HEK293 (cell line): ENCODE measurements around the gene CDIPT.

Source experiments
- CTCF ChIA-PET: fragments of 350-600 bp; formaldehyde crosslinking; extraction: SDS; loops from one replicate; lab custom pipeline; 2021; ENCODE audit warnings: antibody characterized with exemption; lab: Yijun Ruan, JAX
- POLR2A ChIA-PET: fragments of 300-600 bp; formaldehyde crosslinking; extraction: SDS; loops from one replicate; lab custom pipeline; 2020; ENCODE audit warnings: antibody characterized with exemption, inconsistent platforms; lab: Yijun Ruan, JAX
- H3K27ac ChIP-seq: fragments of 200-500 bp; sonication (Bioruptor generic); 2 replicates; pipeline ENCODE4 v1.5.1; 2014; ENCODE audit warnings: low read depth, low read length, control low read depth, inconsistent platforms; ENCODE audit errors: extremely low read depth
- H3K36me3 ChIP-seq, 2 experiments: fragments of 200-500 bp in 1 of 2; sonication (Bioruptor generic) in 1 of 2; 1 replicate in 1 of 2; 2 replicates in 1 of 2; pipeline ENCODE4 v1.5.1; 2014 to 2017; ENCODE audit warnings: inconsistent platforms in 2 of 2, low read length in 2 of 2; ENCODE audit not compliant: control insufficient read depth in 2 of 2, insufficient read depth in 1 of 2
- H3K4me1 ChIP-seq: fragments of 200-500 bp; sonication (Bioruptor generic); 2 replicates; pipeline ENCODE4 v1.5.1; 2014; ENCODE audit warnings: mild to moderate bottlenecking, low read length, inconsistent platforms; ENCODE audit not compliant: control insufficient read depth, insufficient read depth
- H3K4me3 ChIP-seq: 2 replicates; pipeline ENCODE4 v1.5.1; 2011; ENCODE audit warnings: low read depth, mild to moderate bottlenecking, control low read depth, low read length, moderate library complexity
- H3K9me3 ChIP-seq: fragments of 200-500 bp; sonication (Bioruptor generic); 2 replicates; pipeline ENCODE4 v1.5.1; 2014; ENCODE audit warnings: low read depth, low read length, inconsistent platforms; ENCODE audit not compliant: control insufficient read depth, insufficient read depth
- GLIS2 ChIP-seq: fragments of 450-650 bp; formaldehyde crosslinking; IDR thresholded peaks from 2 replicates; pipeline ENCODE4 v1.5.1; 2016; ENCODE audit warnings: missing biosample characterization, missing genetic modification characterization
- KLF1 ChIP-seq: fragments of 450-650 bp; formaldehyde crosslinking; IDR thresholded peaks from 2 replicates; pipeline ENCODE4 v1.5.1; 2016; ENCODE audit warnings: missing biosample characterization, missing genetic modification characterization
- YY1 ChIP-seq: fragments of 450-650 bp; formaldehyde crosslinking; IDR thresholded peaks from 2 replicates; pipeline ENCODE4 v1.5.1; 2018; ENCODE audit warnings: missing biosample characterization, missing genetic modification characterization
- ZBTB17 ChIP-seq: fragments of 450-650 bp; formaldehyde crosslinking; IDR thresholded peaks from 2 replicates; pipeline ENCODE4 v1.5.1; 2016; ENCODE audit warnings: missing biosample characterization, missing genetic modification characterization
- ZBTB20 ChIP-seq: fragments of 450-650 bp; formaldehyde crosslinking; IDR thresholded peaks from 2 replicates; pipeline ENCODE4 v1.5.1; 2016; ENCODE audit warnings: missing biosample characterization, missing genetic modification characterization
- ZNF184 ChIP-seq: fragments of 450-650 bp; IDR thresholded peaks from 2 replicates; pipeline ENCODE4 v1.5.1; 2018; ENCODE audit warnings: missing biosample characterization, mild to moderate bottlenecking, missing genetic modification characterization
- ZNF341 ChIP-seq: fragments of 450-650 bp; formaldehyde crosslinking; IDR thresholded peaks from 2 replicates; pipeline ENCODE4; 2016; ENCODE audit warnings: low read depth, missing biosample characterization, missing genetic modification characterization
- ZNF48 ChIP-seq: fragments of 450-650 bp; formaldehyde crosslinking; IDR thresholded peaks from 2 replicates; pipeline ENCODE4 v1.5.1; 2016; ENCODE audit warnings: missing biosample characterization, missing genetic modification characterization
- ZNF549 ChIP-seq: fragments of 450-650 bp; IDR thresholded peaks from 2 replicates; pipeline ENCODE4 v1.5.1; 2018; ENCODE audit warnings: missing biosample characterization, missing genetic modification characterization, mild to moderate bottlenecking, inconsistent platforms, moderate library complexity
- ZNF585B ChIP-seq: fragments of 450-650 bp; formaldehyde crosslinking; IDR thresholded peaks from 2 replicates; pipeline ENCODE4 v1.5.1; 2016; ENCODE audit warnings: missing biosample characterization, missing genetic modification characterization
- ZNF677 ChIP-seq: fragments of 450-650 bp; IDR thresholded peaks from 2 replicates; pipeline ENCODE4 v1.5.0; 2018; ENCODE audit warnings: missing biosample characterization, mild to moderate bottlenecking, missing genetic modification characterization, moderate library complexity
- TF ChIP-seq, protein P1 (sequence below): fragments of 450-650 bp; formaldehyde crosslinking; IDR thresholded peaks from 2 replicates; pipeline ENCODE4 v1.5.1; 2016; ENCODE audit warnings: missing biosample characterization, missing genetic modification characterization
- TF ChIP-seq, protein P2 (sequence below): fragments of 450-650 bp; formaldehyde crosslinking; IDR thresholded peaks from 2 replicates; pipeline ENCODE4 v1.5.1; 2017; ENCODE audit warnings: missing biosample characterization, missing genetic modification characterization
- TF ChIP-seq, protein P3 (sequence below): fragments of 450-650 bp; formaldehyde crosslinking; conservative IDR thresholded peaks from 2 replicates; pipeline ENCODE4 v1.5.1; 2016; ENCODE audit warnings: low read depth, missing biosample characterization, missing genetic modification characterization
- TF ChIP-seq, protein P4 (sequence below): fragments of 450-650 bp; formaldehyde crosslinking; IDR thresholded peaks from 2 replicates; pipeline ENCODE4 v1.5.1; 2016; ENCODE audit warnings: missing biosample characterization, missing genetic modification characterization
- TF ChIP-seq, protein P5 (sequence below): fragments of 450-650 bp; formaldehyde crosslinking; optimal IDR thresholded peaks from 2 replicates; pipeline ENCODE3; 2016; ENCODE audit warnings: missing biosample characterization, mild to moderate bottlenecking, missing genetic modification characterization
- TF ChIP-seq, protein P6 (sequence below): fragments of 450-650 bp; formaldehyde crosslinking; IDR thresholded peaks from 2 replicates; pipeline ENCODE4 v1.5.1; 2016; ENCODE audit warnings: missing biosample characterization, missing genetic modification characterization

Gene CDIPT

DNA sequence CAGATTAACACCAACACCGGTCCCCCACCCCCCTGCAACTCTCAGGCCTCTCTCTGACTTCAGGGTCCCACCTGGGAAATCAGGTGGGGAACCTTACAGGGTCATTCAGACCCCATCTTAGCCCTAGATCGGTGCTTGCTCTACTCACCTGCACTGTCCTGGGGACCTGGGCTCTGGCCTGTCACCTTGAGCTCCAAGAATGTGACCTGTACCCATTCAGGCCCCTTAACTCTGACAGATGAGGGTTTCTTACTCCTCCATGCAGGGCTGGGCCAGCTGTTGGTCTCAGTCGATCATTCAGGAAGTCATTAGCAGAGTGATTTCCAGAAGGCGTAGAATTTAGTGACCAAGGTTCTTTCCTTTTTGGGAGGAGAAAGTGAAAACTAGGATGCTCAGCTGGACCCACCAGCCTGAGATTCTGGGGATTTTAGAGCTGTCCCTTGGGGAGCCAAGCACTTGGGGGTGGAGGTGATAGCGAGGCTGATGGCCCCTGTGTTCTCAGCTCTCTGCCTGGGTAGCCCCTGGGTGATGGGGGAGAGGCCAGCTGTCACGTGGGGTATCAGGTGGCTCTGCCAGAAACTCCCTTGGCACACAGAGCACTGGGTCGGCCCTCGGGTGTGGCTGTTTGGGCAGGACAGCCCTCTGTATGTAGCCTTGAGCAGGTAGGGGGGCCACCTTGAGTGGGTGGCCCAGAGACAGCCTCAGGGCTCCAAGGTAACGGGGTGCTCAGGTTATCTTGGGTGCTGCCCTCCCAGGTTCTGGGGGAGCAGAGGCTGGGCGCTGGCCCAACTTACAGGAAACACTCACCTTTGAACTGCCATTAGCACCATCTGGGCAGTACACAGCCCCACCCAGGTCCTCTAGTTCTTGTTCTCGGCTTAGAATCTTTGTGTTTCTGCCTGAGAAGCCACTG, 42.0 kb downstream of the CDIPT start:
- Histone ChIP-seq H3K4me1 (peaks cover 13% of the 10 kb centered on the region; the same call in 1 of the 2 replicates), H3K36me3 (peaks cover 24 to 35% of the 10 kb centered on the region in 2 experiments), H3K4me3 (peak overlapping the region; percentile 40), H3K27ac (no peak overlapping the region), H3K9me3 (no peaks in the 10 kb centered on the region)
- CTCF ChIA-PET: interaction anchor here (1.2 to 7.2 kb wide), 5 partner anchors 22 to 211 kb away, joined by 3 to 74 read pairs (median 6); partner anchors contain the start of gene TLCD3B
- POLR2A ChIA-PET: interaction anchor here (1.0 to 7.5 kb wide), 10 partner anchors 9 to 211 kb away, joined by 3 to 106 read pairs (median 6); partner anchors contain the start of genes HIRIP3, INO80E and MAZ
- TF ChIP-seq KLF1 (tag by site-specific recombination): peak; percentile 77
- no peak for TF ChIP-seq ZNF549 (tag by site-specific recombination)
- TF ChIP-seq GLIS2 (tag by site-specific recombination): peak; percentile 36; the same call in 1 of the 2 replicates

DNA sequence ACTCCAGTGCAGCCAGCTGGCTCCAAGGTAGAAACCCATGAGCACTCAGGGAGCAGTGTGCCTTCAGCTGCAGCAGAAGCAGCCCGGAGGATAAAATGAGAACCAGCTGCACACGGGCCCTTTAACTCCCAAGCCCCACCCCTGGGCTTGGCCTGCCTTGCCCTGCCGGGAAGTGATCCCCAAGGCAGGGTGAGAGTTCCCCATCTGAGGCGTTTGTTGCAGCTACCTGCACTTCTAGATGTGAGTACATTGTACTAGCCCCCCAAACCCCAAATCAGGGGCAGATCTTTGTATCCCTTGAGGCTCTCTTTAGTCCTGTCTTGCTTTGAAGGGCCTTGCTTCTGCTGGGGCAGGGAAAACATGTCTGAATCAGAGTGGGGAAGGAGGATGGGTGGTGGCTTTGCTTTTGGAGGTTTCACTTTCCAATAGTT, 42.7 kb downstream of the CDIPT start, which contains the start of gene MVP:
MVP (plus strand) TSS at position 192 of the 431 bp plus-strand sequence. CDS start 10,088 bp downstream, outside the sequence.
- Histone ChIP-seq H3K4me1 (peaks cover 15% of the 10 kb centered on the region), H3K4me3 (peak within 1 kb of the TSS; percentile 40), H3K9me3 (no peaks in the 10 kb centered on the region), H3K27ac (no peak within 1 kb of the TSS), H3K36me3 (peaks cover 24 to 35% of the 10 kb centered on the region in 2 experiments)
- ChIA-PET POLR2A (interaction anchor here (1.0 to 7.5 kb wide), 10 partner anchors 8 to 201 kb away, joined by 3 to 106 read pairs (median 6); partner anchors contain the start of genes ASPHD1, HIRIP3, MAZ and SEZ6L2), CTCF (interaction anchor here (0.9 to 7.2 kb wide), 7 partner anchors 12 to 1165 kb away, joined by 3 to 74 read pairs (median 6); partner anchors contain the start of gene HSD3B7)
- TF ChIP-seq, protein P1, sequence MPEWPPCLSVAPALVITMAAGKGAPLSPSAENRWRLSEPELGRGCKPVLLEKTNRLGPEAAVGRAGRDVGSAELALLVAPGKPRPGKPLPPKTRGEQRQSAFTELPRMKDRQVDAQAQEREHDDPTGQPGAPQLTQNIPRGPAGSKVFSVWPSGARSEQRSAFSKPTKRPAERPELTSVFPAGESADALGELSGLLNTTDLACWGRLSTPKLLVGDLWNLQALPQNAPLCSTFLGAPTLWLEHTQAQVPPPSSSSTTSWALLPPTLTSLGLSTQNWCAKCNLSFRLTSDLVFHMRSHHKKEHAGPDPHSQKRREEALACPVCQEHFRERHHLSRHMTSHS (tag by site-specific recombination): no peak
- TF ChIP-seq, protein P2, sequence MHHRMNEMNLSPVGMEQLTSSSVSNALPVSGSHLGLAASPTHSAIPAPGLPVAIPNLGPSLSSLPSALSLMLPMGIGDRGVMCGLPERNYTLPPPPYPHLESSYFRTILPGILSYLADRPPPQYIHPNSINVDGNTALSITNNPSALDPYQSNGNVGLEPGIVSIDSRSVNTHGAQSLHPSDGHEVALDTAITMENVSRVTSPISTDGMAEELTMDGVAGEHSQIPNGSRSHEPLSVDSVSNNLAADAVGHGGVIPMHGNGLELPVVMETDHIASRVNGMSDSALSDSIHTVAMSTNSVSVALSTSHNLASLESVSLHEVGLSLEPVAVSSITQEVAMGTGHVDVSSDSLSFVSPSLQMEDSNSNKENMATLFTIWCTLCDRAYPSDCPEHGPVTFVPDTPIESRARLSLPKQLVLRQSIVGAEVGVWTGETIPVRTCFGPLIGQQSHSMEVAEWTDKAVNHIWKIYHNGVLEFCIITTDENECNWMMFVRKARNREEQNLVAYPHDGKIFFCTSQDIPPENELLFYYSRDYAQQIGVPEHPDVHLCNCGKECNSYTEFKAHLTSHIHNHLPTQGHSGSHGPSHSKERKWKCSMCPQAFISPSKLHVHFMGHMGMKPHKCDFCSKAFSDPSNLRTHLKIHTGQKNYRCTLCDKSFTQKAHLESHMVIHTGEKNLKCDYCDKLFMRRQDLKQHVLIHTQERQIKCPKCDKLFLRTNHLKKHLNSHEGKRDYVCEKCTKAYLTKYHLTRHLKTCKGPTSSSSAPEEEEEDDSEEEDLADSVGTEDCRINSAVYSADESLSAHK (tag by site-specific recombination): no peak
- TF ChIP-seq, protein P3, sequence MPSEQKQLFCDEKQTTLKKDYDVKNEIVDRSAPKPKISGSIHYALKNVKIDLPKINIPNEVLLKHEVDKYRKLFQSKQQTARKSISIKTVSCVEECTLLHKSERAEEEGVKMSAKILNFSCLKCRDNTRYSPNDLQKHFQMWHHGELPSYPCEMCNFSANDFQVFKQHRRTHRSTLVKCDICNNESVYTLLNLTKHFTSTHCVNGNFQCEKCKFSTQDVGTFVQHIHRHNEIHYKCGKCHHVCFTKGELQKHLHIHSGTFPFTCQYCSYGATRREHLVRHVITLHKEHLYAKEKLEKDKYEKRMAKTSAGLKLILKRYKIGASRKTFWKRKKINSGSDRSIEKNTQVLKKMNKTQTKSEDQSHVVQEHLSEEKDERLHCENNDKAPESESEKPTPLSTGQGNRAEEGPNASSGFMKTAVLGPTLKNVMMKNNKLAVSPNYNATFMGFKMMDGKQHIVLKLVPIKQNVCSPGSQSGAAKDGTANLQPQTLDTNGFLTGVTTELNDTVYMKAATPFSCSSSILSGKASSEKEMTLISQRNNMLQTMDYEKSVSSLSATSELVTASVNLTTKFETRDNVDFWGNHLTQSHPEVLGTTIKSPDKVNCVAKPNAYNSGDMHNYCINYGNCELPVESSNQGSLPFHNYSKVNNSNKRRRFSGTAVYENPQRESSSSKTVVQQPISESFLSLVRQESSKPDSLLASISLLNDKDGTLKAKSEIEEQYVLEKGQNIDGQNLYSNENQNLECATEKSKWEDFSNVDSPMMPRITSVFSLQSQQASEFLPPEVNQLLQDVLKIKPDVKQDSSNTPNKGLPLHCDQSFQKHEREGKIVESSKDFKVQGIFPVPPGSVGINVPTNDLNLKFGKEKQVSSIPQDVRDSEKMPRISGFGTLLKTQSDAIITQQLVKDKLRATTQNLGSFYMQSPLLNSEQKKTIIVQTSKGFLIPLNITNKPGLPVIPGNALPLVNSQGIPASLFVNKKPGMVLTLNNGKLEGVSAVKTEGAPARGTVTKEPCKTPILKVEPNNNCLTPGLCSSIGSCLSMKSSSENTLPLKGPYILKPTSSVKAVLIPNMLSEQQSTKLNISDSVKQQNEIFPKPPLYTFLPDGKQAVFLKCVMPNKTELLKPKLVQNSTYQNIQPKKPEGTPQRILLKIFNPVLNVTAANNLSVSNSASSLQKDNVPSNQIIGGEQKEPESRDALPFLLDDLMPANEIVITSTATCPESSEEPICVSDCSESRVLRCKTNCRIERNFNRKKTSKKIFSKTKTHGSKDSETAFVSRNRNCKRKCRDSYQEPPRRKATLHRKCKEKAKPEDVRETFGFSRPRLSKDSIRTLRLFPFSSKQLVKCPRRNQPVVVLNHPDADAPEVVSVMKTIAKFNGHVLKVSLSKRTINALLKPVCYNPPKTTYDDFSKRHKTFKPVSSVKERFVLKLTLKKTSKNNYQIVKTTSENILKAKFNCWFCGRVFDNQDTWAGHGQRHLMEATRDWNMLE (tag by site-specific recombination): no peak
- TF ChIP-seq, protein P4, sequence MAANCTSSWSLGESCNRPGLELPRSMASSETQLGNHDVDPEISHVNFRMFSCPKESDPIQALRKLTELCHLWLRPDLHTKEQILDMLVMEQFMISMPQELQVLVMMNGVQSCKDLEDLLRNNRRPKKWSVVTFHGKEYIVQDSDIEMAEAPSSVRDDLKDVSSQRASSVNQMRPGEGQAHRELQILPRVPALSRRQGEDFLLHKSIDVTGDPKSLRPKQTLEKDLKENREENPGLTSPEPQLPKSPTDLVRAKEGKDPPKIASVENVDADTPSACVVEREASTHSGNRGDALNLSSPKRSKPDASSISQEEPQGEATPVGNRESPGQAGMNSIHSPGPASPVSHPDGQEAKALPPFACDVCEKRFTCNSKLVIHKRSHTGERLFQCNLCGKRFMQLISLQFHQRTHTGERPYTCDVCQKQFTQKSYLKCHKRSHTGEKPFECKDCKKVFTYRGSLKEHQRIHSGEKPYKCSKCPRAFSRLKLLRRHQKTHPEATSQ (tag by site-specific recombination): no peak
- TF ChIP-seq ZBTB17 (tag by site-specific recombination) (no peak), ZNF48 (no peak), ZBTB20 (tag by site-specific recombination) (no peak), YY1 (tag by site-specific recombination) (no peak), ZNF585B (tag by site-specific recombination) (no peak), ZNF341 (tag by site-specific recombination) (no peak), ZNF184 (no peak), ZNF677 (tag by site-specific recombination) (no peak)
- TF ChIP-seq, protein P5, sequence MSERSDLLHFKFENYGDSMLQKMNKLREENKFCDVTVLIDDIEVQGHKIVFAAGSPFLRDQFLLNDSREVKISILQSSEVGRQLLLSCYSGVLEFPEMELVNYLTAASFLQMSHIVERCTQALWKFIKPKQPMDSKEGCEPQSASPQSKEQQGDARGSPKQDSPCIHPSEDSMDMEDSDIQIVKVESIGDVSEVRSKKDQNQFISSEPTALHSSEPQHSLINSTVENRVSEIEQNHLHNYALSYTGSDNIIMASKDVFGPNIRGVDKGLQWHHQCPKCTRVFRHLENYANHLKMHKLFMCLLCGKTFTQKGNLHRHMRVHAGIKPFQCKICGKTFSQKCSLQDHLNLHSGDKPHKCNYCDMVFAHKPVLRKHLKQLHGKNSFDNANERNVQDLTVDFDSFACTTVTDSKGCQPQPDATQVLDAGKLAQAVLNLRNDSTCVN (tag by site-specific recombination): no peak
- TF ChIP-seq, protein P6, sequence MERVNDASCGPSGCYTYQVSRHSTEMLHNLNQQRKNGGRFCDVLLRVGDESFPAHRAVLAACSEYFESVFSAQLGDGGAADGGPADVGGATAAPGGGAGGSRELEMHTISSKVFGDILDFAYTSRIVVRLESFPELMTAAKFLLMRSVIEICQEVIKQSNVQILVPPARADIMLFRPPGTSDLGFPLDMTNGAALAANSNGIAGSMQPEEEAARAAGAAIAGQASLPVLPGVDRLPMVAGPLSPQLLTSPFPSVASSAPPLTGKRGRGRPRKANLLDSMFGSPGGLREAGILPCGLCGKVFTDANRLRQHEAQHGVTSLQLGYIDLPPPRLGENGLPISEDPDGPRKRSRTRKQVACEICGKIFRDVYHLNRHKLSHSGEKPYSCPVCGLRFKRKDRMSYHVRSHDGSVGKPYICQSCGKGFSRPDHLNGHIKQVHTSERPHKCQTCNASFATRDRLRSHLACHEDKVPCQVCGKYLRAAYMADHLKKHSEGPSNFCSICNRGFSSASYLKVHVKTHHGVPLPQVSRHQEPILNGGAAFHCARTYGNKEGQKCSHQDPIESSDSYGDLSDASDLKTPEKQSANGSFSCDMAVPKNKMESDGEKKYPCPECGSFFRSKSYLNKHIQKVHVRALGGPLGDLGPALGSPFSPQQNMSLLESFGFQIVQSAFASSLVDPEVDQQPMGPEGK: no peak
